GM23338 (cell line): ENCODE results near the gene MYO9A. TPM values are rescaled to one million over a fixed set of nuclear protein-coding genes. Genes with fewer than 3 reads are reported as not detected.

Experiments
- ATAC-seq: fragments of 200-7000 bp; cut with Tn5 transposase; 3 replicates; pipeline ENCODE4 v1.9.1; 2020
- DNase-seq: peaks from one replicate; pipeline ENCODE4 v3.0.0-alpha.2; 2015; ENCODE audit warnings: low spot score
- H2AFZ ChIP-seq: fragments of 200-600 bp; sonication (generic); 2 replicates; pipeline ENCODE4 v1.8.0; 2016; ENCODE audit warnings: antibody characterized with exemption, mild to moderate bottlenecking, moderate library complexity
- H3F3A ChIP-seq: fragments of 200-600 bp; sonication (generic); replicated peaks from 2 replicates; pipeline ENCODE4 v1.8.0; 2017; ENCODE audit warnings: antibody characterized with exemption, mixed run types, low read depth
- H3K27ac ChIP-seq: fragments of 200-600 bp; sonication (generic); 2 replicates; pipeline ENCODE4 v1.6.1; 2016; ENCODE audit warnings: low read depth
- H3K27me3 ChIP-seq: fragments of 200-600 bp; sonication (generic); 2 replicates; pipeline ENCODE4 v1.8.0; 2016; ENCODE audit warnings: mild to moderate bottlenecking, mixed run types, moderate library complexity; ENCODE audit not compliant: insufficient read depth
- H3K36me3 ChIP-seq: fragments of 200-600 bp; sonication (generic); 2 replicates; pipeline ENCODE4 v1.8.0; 2016; ENCODE audit warnings: mild to moderate bottlenecking; ENCODE audit not compliant: insufficient read depth
- H3K4me1 ChIP-seq: fragments of 200-600 bp; sonication (generic); 2 replicates; pipeline ENCODE4 v1.8.0; 2016; ENCODE audit warnings: mild to moderate bottlenecking, moderate library complexity; ENCODE audit not compliant: insufficient read depth
- H3K4me2 ChIP-seq: fragments of 200-600 bp; sonication (generic); 2 replicates; pipeline ENCODE4 v1.7.1; 2017; ENCODE audit warnings: mixed run types
- H3K4me3 ChIP-seq: fragments of 200-600 bp; sonication (generic); 2 replicates; pipeline ENCODE4 v1.6.1; 2016; ENCODE audit warnings: mixed run types
- H3K79me2 ChIP-seq: fragments of 200-600 bp; sonication (generic); replicated peaks from 2 replicates; pipeline ENCODE4 v1.8.0; 2017; ENCODE audit warnings: mild to moderate bottlenecking; ENCODE audit not compliant: insufficient read depth
- H3K9me2 ChIP-seq: fragments of 200-600 bp; sonication (generic); 2 replicates; pipeline ENCODE4 v1.8.0; 2017; ENCODE audit not compliant: insufficient read depth
- H4K20me1 ChIP-seq: fragments of 200-600 bp; sonication (generic); replicated peaks from 2 replicates; pipeline ENCODE4 v1.8.0; 2017; ENCODE audit warnings: mild to moderate bottlenecking; ENCODE audit not compliant: insufficient read depth
- H3K27ac Mint-ChIP-seq: 2 replicates; pipeline ENCODE4 v1.8.0; 2020; ENCODE audit warnings: inconsistent platforms, mild to moderate bottlenecking, moderate library complexity, mixed read lengths
- H3K27me3 Mint-ChIP-seq: 3 replicates; pipeline ENCODE4 v1.8.0; 2022; ENCODE audit warnings: low read depth, mild to moderate bottlenecking, moderate library complexity, mixed read lengths, inconsistent platforms; ENCODE audit not compliant: insufficient read depth, poor library complexity
- H3K36me3 Mint-ChIP-seq: 3 replicates; pipeline ENCODE4 v1.8.0; 2021; ENCODE audit warnings: low read depth, mild to moderate bottlenecking, inconsistent platforms, moderate library complexity, mixed read lengths
- H3K4me1 Mint-ChIP-seq: 3 replicates; pipeline ENCODE4 v1.8.0; 2020; ENCODE audit warnings: mild to moderate bottlenecking, inconsistent platforms, mixed read lengths
- H3K4me3 Mint-ChIP-seq: 3 replicates; pipeline ENCODE4 v1.8.0; 2021; ENCODE audit warnings: moderate library complexity, mild to moderate bottlenecking, inconsistent platforms, mixed read lengths
- H3K9me3 Mint-ChIP-seq: 3 replicates; pipeline ENCODE4 v1.8.0; 2020; ENCODE audit warnings: moderate library complexity, mild to moderate bottlenecking, inconsistent platforms, mixed read lengths
- ZNF114 ChIP-seq: fragments of 250-450 bp; sonication (Bioruptor Pico); IDR thresholded peaks from 2 replicates; pipeline ENCODE4 v1.5.0; 2020; ENCODE audit warnings: mild to moderate bottlenecking, moderate library complexity
- ZNF331 ChIP-seq: fragments of 250-450 bp; sonication (Bioruptor Pico); IDR thresholded peaks from 2 replicates; pipeline ENCODE4 v1.5.0; 2020; ENCODE audit warnings: low read depth, mild to moderate bottlenecking, moderate library complexity
- ZNF462 ChIP-seq: fragments of 250-450 bp; sonication (Bioruptor Pico); IDR thresholded peaks from 2 replicates; pipeline ENCODE4 v1.5.0; 2020; ENCODE audit warnings: mild to moderate bottlenecking, moderate library complexity
- polyA plus RNA-seq: library from polyadenylated mRNA; unstranded; fragments of >200 nt; fragmentation: Nextera tagmentation; extraction: Ambion mirVana; gene quantifications from 2 replicates; pipeline ENCODE4 v1.2.1, GENCODE V29; 2016
- total RNA-seq: library from RNA; depleted of rRNA; stranded (reverse); fragments of >200 nt; shearing (Covaris generic); gene quantifications from 2 replicates; pipeline ENCODE4 v1.2.3, GENCODE V29; 2014
- TF ChIP-seq, protein P1 (sequence below): IDR thresholded peaks from one replicate; pipeline ENCODE4 v1.6.1; 2018; ENCODE audit warnings: antibody characterized with exemption; ENCODE audit not compliant: unreplicated experiment
- TF ChIP-seq, protein P2 (sequence below): IDR thresholded peaks from 2 replicates; pipeline ENCODE4 v1.6.1; 2016; ENCODE audit warnings: antibody characterized with exemption

The MYO9A gene
- total and polyA plus RNA-seq, 2 experiments from 2014 or later: 11.6 to 32.8 TPM

DNA sequence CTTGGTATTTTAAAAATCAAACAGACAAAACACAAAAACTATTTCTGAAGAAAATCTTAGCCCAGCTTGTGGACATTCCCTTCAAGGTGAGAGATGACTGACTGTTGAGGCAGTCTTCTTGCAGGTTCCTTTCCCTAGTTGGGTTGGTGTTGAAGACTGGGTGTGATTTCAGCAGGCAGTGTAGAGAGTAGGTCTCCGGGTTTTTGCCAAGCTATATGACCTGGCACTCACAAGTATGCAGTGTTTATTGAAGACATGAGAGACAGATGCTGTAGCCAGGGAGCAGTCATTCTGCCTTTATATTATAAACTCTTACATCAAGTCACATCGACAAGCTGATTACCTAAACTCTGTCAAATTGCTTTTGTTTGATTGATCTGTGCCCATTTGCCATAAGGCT lies 17.8 kb upstream of the MYO9A start:
- ATAC-seq: no peak

More for the DNA sequence above, 17.8 kb upstream of the MYO9A start:
- H3K4me3 ChIP-seq: no peak overlapping the region
- TF ChIP-seq ZNF331 (CRISPR knock-in tag) (no peak), ZNF114 (CRISPR knock-in tag) (no peak), ZNF462 (CRISPR knock-in tag) (no peak)
- TF ChIP-seq, protein P1, sequence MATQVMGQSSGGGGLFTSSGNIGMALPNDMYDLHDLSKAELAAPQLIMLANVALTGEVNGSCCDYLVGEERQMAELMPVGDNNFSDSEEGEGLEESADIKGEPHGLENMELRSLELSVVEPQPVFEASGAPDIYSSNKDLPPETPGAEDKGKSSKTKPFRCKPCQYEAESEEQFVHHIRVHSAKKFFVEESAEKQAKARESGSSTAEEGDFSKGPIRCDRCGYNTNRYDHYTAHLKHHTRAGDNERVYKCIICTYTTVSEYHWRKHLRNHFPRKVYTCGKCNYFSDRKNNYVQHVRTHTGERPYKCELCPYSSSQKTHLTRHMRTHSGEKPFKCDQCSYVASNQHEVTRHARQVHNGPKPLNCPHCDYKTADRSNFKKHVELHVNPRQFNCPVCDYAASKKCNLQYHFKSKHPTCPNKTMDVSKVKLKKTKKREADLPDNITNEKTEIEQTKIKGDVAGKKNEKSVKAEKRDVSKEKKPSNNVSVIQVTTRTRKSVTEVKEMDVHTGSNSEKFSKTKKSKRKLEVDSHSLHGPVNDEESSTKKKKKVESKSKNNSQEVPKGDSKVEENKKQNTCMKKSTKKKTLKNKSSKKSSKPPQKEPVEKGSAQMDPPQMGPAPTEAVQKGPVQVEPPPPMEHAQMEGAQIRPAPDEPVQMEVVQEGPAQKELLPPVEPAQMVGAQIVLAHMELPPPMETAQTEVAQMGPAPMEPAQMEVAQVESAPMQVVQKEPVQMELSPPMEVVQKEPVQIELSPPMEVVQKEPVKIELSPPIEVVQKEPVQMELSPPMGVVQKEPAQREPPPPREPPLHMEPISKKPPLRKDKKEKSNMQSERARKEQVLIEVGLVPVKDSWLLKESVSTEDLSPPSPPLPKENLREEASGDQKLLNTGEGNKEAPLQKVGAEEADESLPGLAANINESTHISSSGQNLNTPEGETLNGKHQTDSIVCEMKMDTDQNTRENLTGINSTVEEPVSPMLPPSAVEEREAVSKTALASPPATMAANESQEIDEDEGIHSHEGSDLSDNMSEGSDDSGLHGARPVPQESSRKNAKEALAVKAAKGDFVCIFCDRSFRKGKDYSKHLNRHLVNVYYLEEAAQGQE: no peak
- TF ChIP-seq, protein P2, sequence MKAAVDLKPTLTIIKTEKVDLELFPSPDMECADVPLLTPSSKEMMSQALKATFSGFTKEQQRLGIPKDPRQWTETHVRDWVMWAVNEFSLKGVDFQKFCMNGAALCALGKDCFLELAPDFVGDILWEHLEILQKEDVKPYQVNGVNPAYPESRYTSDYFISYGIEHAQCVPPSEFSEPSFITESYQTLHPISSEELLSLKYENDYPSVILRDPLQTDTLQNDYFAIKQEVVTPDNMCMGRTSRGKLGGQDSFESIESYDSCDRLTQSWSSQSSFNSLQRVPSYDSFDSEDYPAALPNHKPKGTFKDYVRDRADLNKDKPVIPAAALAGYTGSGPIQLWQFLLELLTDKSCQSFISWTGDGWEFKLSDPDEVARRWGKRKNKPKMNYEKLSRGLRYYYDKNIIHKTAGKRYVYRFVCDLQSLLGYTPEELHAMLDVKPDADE: no peak
- H3K79me2 ChIP-seq: no peaks in the 10 kb centered on the region
- Mint-ChIP-seq H3K4me1 (no peaks in the 10 kb centered on the region), H3K4me3 (no peak overlapping the region), H3K36me3 (no peaks in the 10 kb centered on the region), H3K27ac (no peak overlapping the region), H3K9me3 (no peaks in the 10 kb centered on the region), H3K27me3 (no peaks in the 10 kb centered on the region)
- no peak overlapping the region for H3K4me2 ChIP-seq
- no peaks in the 10 kb centered on the region for H3K4me1 ChIP-seq
- H2AFZ ChIP-seq: no peak overlapping the region
- no peaks in the 10 kb centered on the region for H4K20me1 ChIP-seq
- no peaks in the 10 kb centered on the region for H3K36me3 ChIP-seq
- no peaks in the 10 kb centered on the region for H3K9me2 ChIP-seq
- no peaks in the 10 kb centered on the region for H3K27me3 ChIP-seq
- DNase-seq: no peak
- H3K27ac ChIP-seq: no peak overlapping the region
- no peaks in the 10 kb centered on the region for H3F3A ChIP-seq
